H9 (cell line): ENCODE measurements around the gene SNAP47. TPM values are rescaled to one million over a fixed set of nuclear protein-coding genes. Genes with fewer than 3 reads are reported as not detected.

Source experiments
- DNase-seq: peaks from one replicate; pipeline ENCODE4 v3.0.0-alpha.2; 2017
- H2AFZ ChIP-seq: one replicate; pipeline ENCODE4 v1.6.1; 2013; ENCODE audit warnings: mild to moderate bottlenecking, low read length, control low read depth, moderate library complexity
- H2AK5ac ChIP-seq: 2 replicates; pipeline ENCODE4 v1.6.1; 2013; ENCODE audit warnings: low read length, control low read depth, mixed read lengths; ENCODE audit not compliant: insufficient read length
- H2BK120ac ChIP-seq: one replicate; pipeline ENCODE4 v1.6.1; 2013; ENCODE audit warnings: low read depth, mild to moderate bottlenecking, low read length, control low read depth, inconsistent platforms; ENCODE audit not compliant: poor library complexity, severe bottlenecking
- H2BK12ac ChIP-seq: 2 replicates; pipeline ENCODE4 v1.6.1; 2013; ENCODE audit warnings: low read length, control low read depth, mixed read lengths, low read depth; ENCODE audit not compliant: insufficient read length
- H2BK15ac ChIP-seq: 2 replicates; pipeline ENCODE4 v1.6.1; 2013; ENCODE audit warnings: low read depth, low read length, control low read depth
- H2BK20ac ChIP-seq: one replicate; pipeline ENCODE4 v1.6.1; 2013; ENCODE audit warnings: low read depth, mild to moderate bottlenecking, low read length, control low read depth, inconsistent platforms; ENCODE audit not compliant: poor library complexity, severe bottlenecking
- H2BK5ac ChIP-seq: 2 replicates; pipeline ENCODE4 v1.6.1; 2013; ENCODE audit warnings: low read length, control low read depth, mixed read lengths; ENCODE audit not compliant: insufficient read length
- H3K14ac ChIP-seq: 2 replicates; pipeline ENCODE4 v1.6.1; 2013; ENCODE audit warnings: low read length, control low read depth; ENCODE audit not compliant: insufficient read depth
- H3K18ac ChIP-seq: 2 replicates; pipeline ENCODE4 v1.6.1; 2013; ENCODE audit warnings: low read depth, mild to moderate bottlenecking, mixed read lengths, low read length, control low read depth; ENCODE audit not compliant: insufficient read length
- H3K23ac ChIP-seq: 2 replicates; pipeline ENCODE4 v1.6.1; 2013; ENCODE audit warnings: low read length, control low read depth, mixed read lengths, low read depth; ENCODE audit not compliant: insufficient read length
- H3K23me2 ChIP-seq: 2 replicates; pipeline ENCODE4 v1.6.1; 2013; ENCODE audit warnings: low read depth, mild to moderate bottlenecking, mixed read lengths, low read length, control low read depth; ENCODE audit not compliant: insufficient read length, poor library complexity, severe bottlenecking
- H3K27ac ChIP-seq: 2 replicates; pipeline ENCODE4 v1.5.1; 2013; ENCODE audit warnings: low read length, control low read depth, mixed read lengths, low read depth; ENCODE audit not compliant: insufficient read length
- H3K27me3 ChIP-seq: 2 replicates; pipeline ENCODE4 v1.6.1; 2013; ENCODE audit warnings: low read length, control low read depth, inconsistent platforms; ENCODE audit not compliant: insufficient read depth
- H3K4ac ChIP-seq: 2 replicates; pipeline ENCODE4 v1.6.1; 2013; ENCODE audit warnings: low read depth, mild to moderate bottlenecking, control low read depth, inconsistent platforms, low read length, moderate library complexity
- H3K4me1 ChIP-seq: 2 replicates; pipeline ENCODE4 v1.6.1; 2013; ENCODE audit warnings: low read length, control low read depth, inconsistent platforms; ENCODE audit not compliant: insufficient read depth
- H3K4me2 ChIP-seq: 2 replicates; pipeline ENCODE4 v1.6.1; 2013; ENCODE audit warnings: low read length, control low read depth, mixed read lengths; ENCODE audit not compliant: insufficient read length, insufficient read depth
- H3K56ac ChIP-seq: 2 replicates; pipeline ENCODE4 v1.6.1; 2013; ENCODE audit warnings: low read depth, mild to moderate bottlenecking, mixed read lengths, low read length, control low read depth; ENCODE audit not compliant: insufficient read length
- H3K79me1 ChIP-seq: 2 replicates; pipeline ENCODE4 v1.6.1; 2013; ENCODE audit warnings: low read depth, mild to moderate bottlenecking, moderate library complexity, low read length, control low read depth, inconsistent platforms; ENCODE audit not compliant: insufficient read depth, poor library complexity, severe bottlenecking
- H3K79me2 ChIP-seq: 2 replicates; pipeline ENCODE4 v1.6.1; 2013; ENCODE audit warnings: low read length, control low read depth, inconsistent platforms; ENCODE audit not compliant: insufficient read depth
- H3K9ac ChIP-seq: 2 replicates; pipeline ENCODE4 v1.6.1; 2013; ENCODE audit warnings: low read length, control low read depth, mixed read lengths; ENCODE audit not compliant: insufficient read length; ENCODE audit errors: extremely low read depth
- H3K9me3 ChIP-seq: one replicate; pipeline ENCODE4 v1.6.1; 2013; ENCODE audit warnings: low read depth, low read length, inconsistent platforms; ENCODE audit not compliant: control insufficient read depth
- H3T11ph ChIP-seq: one replicate; pipeline ENCODE4 v1.6.1; 2013; ENCODE audit warnings: mild to moderate bottlenecking, low read length, control low read depth, inconsistent platforms
- H4K20me1 ChIP-seq: one replicate; pipeline ENCODE4 v1.6.1; 2013; ENCODE audit not compliant: control insufficient read depth, insufficient read length, insufficient read depth
- H4K5ac ChIP-seq: 2 replicates; pipeline ENCODE4 v1.6.1; 2013; ENCODE audit warnings: low read depth, mild to moderate bottlenecking, mixed read lengths, low read length, control low read depth; ENCODE audit not compliant: insufficient read length
- H4K8ac ChIP-seq: replicated peaks from 2 replicates; pipeline ENCODE4 v1.6.1; 2013; ENCODE audit warnings: low read length, control low read depth, mixed read lengths, low read depth; ENCODE audit not compliant: insufficient read length
- H4K91ac ChIP-seq: 2 replicates; pipeline ENCODE4 v1.6.1; 2013; ENCODE audit warnings: low read depth, mild to moderate bottlenecking, moderate library complexity, mixed read lengths, low read length, control low read depth; ENCODE audit not compliant: insufficient read length
- H3K27ac Mint-ChIP-seq, 3 experiments: 2 replicates in 2 of 3; 3 replicates in 1 of 3; pipeline ENCODE4 v1.8.0; 2020 to 2021; ENCODE audit warnings: mixed read lengths in 3 of 3, mild to moderate bottlenecking in 1 of 3, moderate library complexity in 1 of 3
- H3K27me3 Mint-ChIP-seq: 2 replicates; pipeline ENCODE4 v1.8.0; 2021; ENCODE audit warnings: low read depth, mild to moderate bottlenecking, moderate library complexity, mixed read lengths
- H3K36me3 Mint-ChIP-seq, 3 experiments: 2 replicates in 2 of 3; 3 replicates in 1 of 3; pipeline ENCODE4 v1.8.0; 2020 to 2021; ENCODE audit warnings: low read depth in 3 of 3, mixed read lengths in 3 of 3; ENCODE audit not compliant: insufficient read depth in 1 of 3
- H3K4me1 Mint-ChIP-seq, 2 experiments: 2 replicates each; pipeline ENCODE4 v1.8.0; 2020; ENCODE audit warnings: mixed read lengths in 2 of 2
- H3K4me3 Mint-ChIP-seq, 2 experiments: 2 replicates in 1 of 2; 3 replicates in 1 of 2; pipeline ENCODE4 v1.8.0; 2020 to 2021; ENCODE audit warnings: mild to moderate bottlenecking in 2 of 2, mixed read lengths in 2 of 2, moderate library complexity in 1 of 2
- H3K9me3 Mint-ChIP-seq, 2 experiments: 2 replicates in 1 of 2; 3 replicates in 1 of 2; pipeline ENCODE4 v1.8.0; 2020; ENCODE audit warnings: mild to moderate bottlenecking in 2 of 2, mixed read lengths in 2 of 2, moderate library complexity in 1 of 2
- WGBS: extraction: QIAGEN DNeasy Blood & Tissue Kit; methylation state at CpG from one replicate; pipeline ENCODE4 v1.1.7; 2013; ENCODE audit warnings: missing lambda C conversion rate, low lambda C conversion rate, mixed read lengths; ENCODE audit not compliant: insufficient read length; ENCODE audit errors: extremely low coverage; 5-methylcytosine and 5-hydroxymethylcytosine counted together
- total RNA-seq: library from RNA; stranded (reverse); gene quantifications from 2 replicates; pipeline ENCODE4 v1.2.1, GENCODE V29; 2021
- TF ChIP-seq, protein P1 (sequence below): fragments of 200-600 bp; sonication (generic); conservative IDR thresholded peaks from 3 replicates; pipeline ENCODE4 v1.8.0; 2021; ENCODE audit warnings: antibody characterized with exemption, mild to moderate bottlenecking

The SNAP47 gene
- total RNA-seq, 1 experiment from 2014 or later: 44.1 TPM

- no peaks in the 10 kb centered on the region for H3K4me1 ChIP-seq
- H3K79me1 ChIP-seq: peaks cover 4% of the 10 kb centered on the region
- no CpG with 5 or more reads among the region's 4 CpGs for WGBS
- H3K9me3 Mint-ChIP-seq: no peaks in the 10 kb centered on the region
- no peak overlapping the region for H3K27ac ChIP-seq
- H3K4me1 Mint-ChIP-seq: peaks cover 0 to 7% of the 10 kb centered on the region in 2 experiments; a peak in 1 of 4 replicates
- H4K5ac ChIP-seq: no peak overlapping the region
- no peak overlapping the region for H2AK5ac ChIP-seq
- no peak overlapping the region for H3K9ac ChIP-seq
- no peak overlapping the region for H2AFZ ChIP-seq
- no peaks in the 10 kb centered on the region for H4K20me1 ChIP-seq
- H4K91ac ChIP-seq: no peak overlapping the region
- no peak overlapping the region for H2BK20ac ChIP-seq
- H3K36me3 Mint-ChIP-seq: peaks cover 11 to 43% (median 32%) of the 10 kb centered on the region in 3 experiments
- H3K4me2 ChIP-seq: no peak overlapping the region
- DNase-seq: no peak
- no peaks in the 10 kb centered on the region for H3K27me3 ChIP-seq
- no peak overlapping the region for H2BK15ac ChIP-seq
- H3K27ac Mint-ChIP-seq: no peak overlapping the region
- H3K18ac ChIP-seq: no peak overlapping the region
- no peak overlapping the region for H2BK5ac ChIP-seq
- H2BK12ac ChIP-seq: no peak overlapping the region
- no peaks in the 10 kb centered on the region for H3K9me3 ChIP-seq
- H3K14ac ChIP-seq: no peak overlapping the region
- H3K56ac ChIP-seq: no peak overlapping the region
- peaks cover 2% of the 10 kb centered on the region; the same call in 1 of the 2 replicates for H3K79me2 ChIP-seq
- H3T11ph ChIP-seq: no peak overlapping the region
- no peak overlapping the region for H3K4me3 Mint-ChIP-seq
- TF ChIP-seq, protein P1, sequence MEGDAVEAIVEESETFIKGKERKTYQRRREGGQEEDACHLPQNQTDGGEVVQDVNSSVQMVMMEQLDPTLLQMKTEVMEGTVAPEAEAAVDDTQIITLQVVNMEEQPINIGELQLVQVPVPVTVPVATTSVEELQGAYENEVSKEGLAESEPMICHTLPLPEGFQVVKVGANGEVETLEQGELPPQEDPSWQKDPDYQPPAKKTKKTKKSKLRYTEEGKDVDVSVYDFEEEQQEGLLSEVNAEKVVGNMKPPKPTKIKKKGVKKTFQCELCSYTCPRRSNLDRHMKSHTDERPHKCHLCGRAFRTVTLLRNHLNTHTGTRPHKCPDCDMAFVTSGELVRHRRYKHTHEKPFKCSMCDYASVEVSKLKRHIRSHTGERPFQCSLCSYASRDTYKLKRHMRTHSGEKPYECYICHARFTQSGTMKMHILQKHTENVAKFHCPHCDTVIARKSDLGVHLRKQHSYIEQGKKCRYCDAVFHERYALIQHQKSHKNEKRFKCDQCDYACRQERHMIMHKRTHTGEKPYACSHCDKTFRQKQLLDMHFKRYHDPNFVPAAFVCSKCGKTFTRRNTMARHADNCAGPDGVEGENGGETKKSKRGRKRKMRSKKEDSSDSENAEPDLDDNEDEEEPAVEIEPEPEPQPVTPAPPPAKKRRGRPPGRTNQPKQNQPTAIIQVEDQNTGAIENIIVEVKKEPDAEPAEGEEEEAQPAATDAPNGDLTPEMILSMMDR: no peak
- H3K4ac ChIP-seq: no peak overlapping the region
- no peaks in the 10 kb centered on the region for H3K27me3 Mint-ChIP-seq
- no peak overlapping the region for H2BK120ac ChIP-seq
- H3K23me2 ChIP-seq: no peaks in the 10 kb centered on the region
- no peak overlapping the region for H3K23ac ChIP-seq
- no peak overlapping the region for H4K8ac ChIP-seq
Observed at GRCh38 chr1:227754958-227755357, 19.7 kb downstream of the SNAP47 start.
